Measurements from ENCODE around the gene ERH. TPM values are rescaled to one million over a fixed set of nuclear protein-coding genes. Genes with fewer than 3 reads are reported as not detected.

ERH gene
- total RNA-seq, 1 donor: 110 TPM

- no peak overlapping the region for H3K4me3 ChIP-seq (ENCODE audit: low read depth, low read length)
- no peak for TF ChIP-seq CTCF (IDR thresholded peaks at IDR 0.05; ENCODE audit: insufficient read depth, low read length)
- DNase-seq (ENCODE audit: low read depth): no peak
Observed at GRCh38 chr14:69353168-69353567, 44.9 kb downstream of the ERH start.

DNA sequence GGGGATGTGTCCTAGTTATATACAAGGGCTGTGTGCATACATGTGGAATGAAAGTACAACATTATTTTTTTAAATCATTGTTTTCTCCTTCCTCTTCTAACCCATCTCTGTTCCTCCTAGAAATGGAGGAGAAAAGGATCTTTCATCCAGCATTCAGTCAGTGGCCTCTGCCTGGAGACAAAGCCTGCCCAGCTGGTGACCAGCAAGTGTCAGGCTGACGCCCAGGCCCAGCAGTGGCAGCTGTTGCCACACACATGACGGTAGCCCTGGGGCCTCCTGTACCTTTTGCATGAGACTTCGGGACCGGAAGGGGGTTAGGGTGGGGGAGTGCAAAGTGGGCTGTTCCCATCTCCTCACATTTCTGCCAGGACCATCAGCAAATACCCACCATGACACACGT, 46.2 kb downstream of the ERH start:
- no peak for DNase-seq (ENCODE audit: low read depth)
- TF ChIP-seq CTCF (IDR thresholded peaks at IDR 0.05; ENCODE audit: insufficient read depth, low read length): no peak
- no peak overlapping the region for H3K4me3 ChIP-seq (ENCODE audit: low read depth, low read length)

- no peak for DNase-seq (ENCODE audit: low read depth)
- H3K4me3 ChIP-seq (ENCODE audit: low read depth, low read length): no peak overlapping the region
- no peak for TF ChIP-seq CTCF (IDR thresholded peaks at IDR 0.05; ENCODE audit: insufficient read depth, low read length)
Observed at GRCh38 chr14:69351385-69351784, 46.7 kb downstream of the ERH start.

GRCh38 chr14:69350892-69351291, 47.2 kb downstream of the ERH start:
- no peak overlapping the region for H3K4me3 ChIP-seq (ENCODE audit: low read depth, low read length)
- TF ChIP-seq CTCF (IDR thresholded peaks at IDR 0.05; ENCODE audit: insufficient read depth, low read length): no peak
- no peak for DNase-seq (ENCODE audit: low read depth)

DNA sequence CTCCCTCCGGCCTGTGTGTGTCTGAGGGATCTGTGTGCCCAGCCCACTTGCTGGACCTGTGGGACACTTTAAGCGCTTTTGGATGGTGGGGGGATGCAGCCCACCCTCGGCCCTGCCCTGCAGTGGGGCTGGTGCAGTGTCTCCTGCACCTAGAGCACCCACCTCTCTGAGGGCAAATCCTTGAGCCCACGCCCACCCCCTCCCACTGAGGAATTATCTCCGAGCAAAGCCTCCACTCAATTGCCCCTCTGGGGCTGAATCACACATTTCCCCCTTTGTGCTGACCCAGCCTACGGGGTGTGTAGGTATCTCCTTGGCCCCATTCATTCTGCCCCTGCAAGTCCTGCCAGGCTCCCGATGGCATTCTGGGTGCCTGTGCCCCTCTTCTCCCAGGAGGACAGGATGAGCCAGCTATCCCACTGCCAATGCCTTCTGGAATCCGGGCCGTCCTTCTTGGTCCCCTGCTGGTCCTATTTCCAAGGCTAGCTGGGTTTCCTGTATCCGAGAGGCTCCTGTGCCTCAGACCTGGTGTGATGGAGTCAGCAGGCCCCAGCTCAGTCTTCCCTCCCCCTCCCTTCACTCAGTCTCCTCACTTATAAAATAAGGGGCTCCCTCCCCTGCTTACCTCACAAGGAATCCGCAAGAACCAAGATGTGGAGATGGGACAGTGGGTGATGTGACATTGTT, 48.9 kb downstream of the ERH start:
- no peak for DNase-seq (ENCODE audit: low read depth)
- TF ChIP-seq CTCF (IDR thresholded peaks at IDR 0.05; ENCODE audit: insufficient read depth, low read length): no peak
- no peak overlapping the region for H3K4me3 ChIP-seq (ENCODE audit: low read depth, low read length)

- H3K4me3 ChIP-seq (ENCODE audit: low read depth, low read length): no peak overlapping the region
- DNase-seq (ENCODE audit: low read depth): no peak
- TF ChIP-seq CTCF (IDR thresholded peaks at IDR 0.05; ENCODE audit: insufficient read depth, low read length): peak; percentile 56
Observed at GRCh38 chr14:69346710-69347109, 51.4 kb downstream of the ERH start.

GRCh38 chr14:69345402-69345801, 52.7 kb downstream of the ERH start:
- TF ChIP-seq CTCF (IDR thresholded peaks at IDR 0.05; ENCODE audit: insufficient read depth, low read length): no peak
- DNase-seq (ENCODE audit: low read depth): no peak
- no peak overlapping the region for H3K4me3 ChIP-seq (ENCODE audit: low read depth, low read length)
